Measurements from ENCODE around the gene COL26A1.
"Not testable (repeated sequence)": the region's sequence is repeated elsewhere in the genome, so short reads cannot be mapped to it uniquely, and the experiment has no call there.

Gene COL26A1

DNA sequence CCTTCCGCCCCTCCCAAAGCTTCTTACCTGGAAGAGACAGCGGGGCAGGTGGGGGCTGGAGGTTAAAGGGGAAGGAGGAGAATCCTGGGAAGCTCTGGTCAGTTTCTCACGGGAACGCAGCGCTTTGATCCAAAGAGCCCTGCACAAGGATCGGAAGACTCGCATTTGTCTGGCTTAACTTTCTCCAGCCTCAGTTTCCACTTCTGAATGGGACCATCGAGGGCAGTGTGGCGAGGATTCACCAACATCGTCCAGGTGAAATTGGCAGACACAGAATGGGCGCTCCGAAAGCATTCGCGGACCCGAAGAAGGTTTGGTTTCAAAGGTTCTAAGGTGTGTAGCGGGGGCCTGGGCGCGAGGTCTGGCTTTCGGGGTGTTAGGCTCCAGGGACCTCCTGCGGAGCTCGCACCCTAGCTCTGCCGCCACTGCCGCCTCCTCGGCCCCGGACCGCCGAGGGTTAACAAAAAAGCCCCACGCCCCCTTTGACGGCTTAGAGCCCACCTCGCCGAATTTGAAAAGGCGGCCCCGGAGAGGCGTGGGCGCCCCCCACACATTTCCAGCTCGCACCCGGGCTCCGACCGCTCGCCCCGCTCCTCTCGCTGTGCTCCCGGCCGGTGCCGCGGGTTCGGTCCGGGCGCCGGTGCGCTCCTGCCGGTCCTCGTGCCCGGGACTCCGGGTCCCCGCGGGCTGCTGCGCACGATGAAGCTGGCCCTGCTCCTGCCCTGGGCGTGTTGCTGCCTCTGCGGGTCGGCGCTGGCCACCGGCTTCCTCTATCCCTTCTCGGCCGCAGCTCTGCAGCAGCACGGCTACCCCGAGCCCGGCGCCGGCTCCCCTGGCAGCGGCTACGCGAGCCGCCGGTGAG is at the start of gene COL26A1:
Gene COL26A1, plus strand, starts transcription at position 542 of the 862 bp plus-strand sequence. Its CDS starts 158 bp downstream, at position 700.
- DNase-seq = no peak

DNA sequence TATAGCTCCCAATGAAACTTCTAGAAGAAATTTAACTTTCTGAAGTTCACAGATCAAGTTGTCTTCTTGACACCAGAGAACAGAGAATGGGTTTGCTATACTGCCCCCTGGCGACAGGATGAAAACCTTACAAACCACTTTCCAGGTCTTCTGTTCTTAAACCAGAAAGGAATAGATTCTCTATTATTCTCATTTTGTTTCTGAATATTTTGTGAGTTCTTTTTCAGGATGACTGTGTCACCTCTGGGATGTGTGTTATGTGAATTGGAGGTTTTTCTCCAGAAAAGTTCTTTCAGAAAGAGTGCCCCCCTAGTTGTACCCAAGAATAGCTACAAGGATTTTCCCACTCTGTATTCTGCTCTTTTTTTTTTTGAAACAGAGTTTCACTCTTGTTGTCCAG is 47.3 kb upstream of the COL26A1 start:
- DNase-seq = no peak

DNA sequence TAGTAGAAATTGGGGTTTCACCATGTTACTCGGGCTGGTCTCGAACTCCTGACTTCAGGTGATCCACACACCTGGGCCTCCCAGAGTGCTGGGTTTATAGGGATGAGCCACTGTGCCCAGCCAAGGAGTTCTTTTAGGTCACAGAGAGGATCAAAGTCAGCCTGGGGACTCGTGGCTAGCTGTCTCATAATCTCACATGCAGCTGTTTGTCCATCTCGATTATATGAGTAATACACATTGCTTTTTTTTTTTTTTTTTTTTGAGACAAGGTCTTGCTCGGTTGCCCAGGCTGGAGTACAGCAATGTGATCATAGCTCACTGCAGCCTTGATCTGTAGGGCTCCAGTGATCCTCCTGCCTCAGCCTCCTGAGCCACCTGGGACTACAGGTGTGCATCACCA is 43.3 kb upstream of the COL26A1 start:
- DNase-seq = no peak

DNA sequence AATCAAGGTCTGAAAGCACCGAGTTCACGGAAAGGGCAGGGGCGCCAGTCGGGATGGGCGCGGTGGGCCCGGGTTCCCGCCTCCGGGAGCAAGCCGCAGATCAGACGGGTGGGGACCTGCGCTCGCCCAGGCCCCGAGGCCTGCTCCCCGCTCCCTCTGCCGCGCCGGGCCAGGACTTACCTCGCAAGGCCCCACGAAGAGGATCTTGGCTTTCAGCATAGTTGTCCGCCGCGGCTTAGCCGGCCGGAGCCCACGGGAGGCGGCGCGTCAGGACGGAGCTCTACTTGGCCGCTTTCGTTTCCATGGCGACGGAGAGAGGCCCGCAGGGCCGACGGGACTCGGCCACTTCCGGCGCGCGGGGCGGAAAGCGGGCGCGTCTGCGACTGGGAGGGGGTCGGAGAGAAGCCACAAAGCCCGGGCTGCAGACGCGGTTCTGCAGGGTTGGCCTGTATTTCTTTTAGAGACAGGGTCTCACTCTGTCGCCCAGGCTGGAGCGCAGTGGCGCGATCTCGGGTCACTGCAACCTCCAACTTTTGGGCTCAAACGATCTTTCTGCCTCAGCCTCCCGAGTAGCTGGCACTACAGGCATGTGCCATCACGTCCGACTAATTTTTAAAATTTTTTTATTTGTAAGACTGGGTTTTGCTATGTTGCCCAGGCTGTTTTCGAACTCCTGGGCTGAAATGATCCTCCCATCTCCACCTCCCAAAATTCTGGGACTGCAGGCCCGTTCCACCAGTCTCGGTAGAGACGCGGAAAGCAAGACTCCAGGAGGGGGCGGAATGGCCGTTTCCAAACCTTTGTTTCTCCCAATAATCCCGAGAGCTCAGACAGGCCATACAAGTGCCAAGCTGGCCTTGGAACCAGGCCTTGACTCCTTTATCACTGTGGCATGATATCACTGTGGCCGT is 40.9 kb upstream of the COL26A1 start, which contains the start of gene IFT22:
Gene IFT22, minus strand, starts transcription at position 322 of the 911 bp plus-strand sequence. Its CDS starts 103 bp downstream, at position 219.
- DNase-seq = peak; percentile 95

DNA sequence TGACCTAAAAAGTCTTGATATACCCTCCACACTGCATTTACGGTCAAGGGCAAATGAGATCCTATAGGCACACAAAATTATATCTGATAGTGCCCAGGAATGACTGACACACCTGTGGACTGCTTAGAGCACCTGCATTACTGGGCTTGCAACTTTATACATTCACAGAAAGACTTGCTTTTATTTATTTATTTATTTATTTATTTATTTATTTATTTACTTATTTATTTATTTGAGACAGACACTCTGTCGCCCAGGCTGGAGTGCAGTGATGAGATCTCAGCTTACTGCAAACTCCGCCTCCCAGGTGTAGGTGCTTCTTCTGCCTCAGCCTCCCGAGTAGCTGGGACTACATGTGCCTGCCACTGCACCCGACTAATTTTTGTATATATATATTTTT is 34.5 kb upstream of the COL26A1 start:
- DNase-seq = no peak

DNA sequence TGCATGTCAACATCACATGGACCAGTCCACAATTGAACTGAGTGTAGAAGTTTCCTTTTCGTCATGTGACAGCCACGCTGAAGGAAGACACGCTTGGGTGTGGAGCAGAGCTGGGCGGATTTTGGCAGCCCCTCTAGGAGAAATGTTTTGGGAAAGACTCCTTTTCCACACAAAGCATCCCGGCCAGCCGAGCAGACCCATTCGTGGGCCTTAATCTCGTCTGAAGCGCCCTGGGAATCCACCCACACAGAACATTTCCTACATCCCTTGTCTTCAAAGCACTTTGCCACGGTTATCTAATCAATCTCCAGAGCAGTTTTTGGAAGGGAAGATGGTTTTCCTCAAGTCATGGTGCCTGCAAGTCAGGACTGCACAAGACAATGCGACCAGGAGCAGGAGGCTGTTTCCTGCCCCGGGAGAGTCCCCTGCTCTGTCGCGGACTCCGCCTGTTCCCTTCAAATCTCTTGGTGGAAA is 32.6 kb upstream of the COL26A1 start:
- no peak for DNase-seq

DNA sequence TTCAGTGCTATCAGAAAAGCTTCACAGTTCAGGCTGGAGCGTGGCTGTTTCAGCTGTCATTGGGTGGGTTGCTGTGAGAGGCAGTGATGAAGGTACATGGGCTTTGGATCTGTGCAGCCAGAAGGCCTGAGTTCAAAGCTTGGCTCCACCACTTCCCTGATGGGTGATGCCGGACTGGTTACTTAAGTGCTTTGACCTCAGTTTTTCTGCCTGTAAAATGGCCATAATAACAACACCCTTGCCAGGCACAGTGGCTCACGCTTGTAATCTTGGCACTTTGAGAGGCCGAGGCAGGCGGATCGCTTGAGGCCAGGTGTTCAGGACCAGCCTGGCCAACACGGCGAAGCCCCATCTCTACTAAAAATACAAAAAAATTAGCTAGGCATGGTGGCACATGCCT is 30.6 kb upstream of the COL26A1 start:
- DNase-seq = no peak

DNA sequence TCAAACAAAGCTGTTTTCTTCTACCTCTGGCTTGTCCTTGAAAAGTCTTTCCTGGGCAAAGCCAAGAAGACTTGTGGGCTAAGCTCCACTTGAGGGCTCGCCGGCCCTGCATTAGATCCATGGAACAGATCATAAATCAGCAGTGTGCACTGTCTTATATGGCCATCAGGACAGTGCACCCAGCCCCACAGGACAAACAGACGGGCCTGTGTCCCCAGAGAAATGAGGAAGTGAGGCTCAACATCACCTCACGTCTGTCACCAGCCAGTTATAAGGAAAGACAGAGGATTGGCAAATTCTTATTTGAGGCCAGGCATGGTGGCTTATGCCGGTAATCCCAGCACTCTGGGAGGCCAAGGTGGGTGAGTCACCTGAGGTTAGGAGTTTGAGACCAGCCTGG is 28.8 kb upstream of the COL26A1 start:
- no peak for DNase-seq

DNA sequence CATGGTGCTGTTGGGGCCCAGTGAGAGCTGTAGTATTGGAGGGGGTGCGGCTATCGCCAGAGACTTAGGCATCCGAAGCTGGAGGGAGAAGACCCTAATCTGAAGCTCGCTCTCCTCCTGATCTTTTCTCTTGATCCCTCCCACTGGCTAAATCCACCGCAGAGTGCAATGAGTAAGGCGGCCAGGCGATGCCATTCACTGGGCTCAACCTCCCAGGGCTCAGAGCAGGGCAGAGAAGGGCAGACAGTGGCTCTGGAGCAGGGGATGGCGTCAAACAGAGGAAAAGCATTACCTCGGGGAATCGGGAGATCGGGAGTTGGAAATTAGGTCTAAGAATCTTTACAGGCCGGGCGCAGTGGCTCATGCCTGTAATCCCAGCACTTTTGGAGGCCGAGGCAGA is 22.3 kb upstream of the COL26A1 start:
- no peak for DNase-seq

DNA sequence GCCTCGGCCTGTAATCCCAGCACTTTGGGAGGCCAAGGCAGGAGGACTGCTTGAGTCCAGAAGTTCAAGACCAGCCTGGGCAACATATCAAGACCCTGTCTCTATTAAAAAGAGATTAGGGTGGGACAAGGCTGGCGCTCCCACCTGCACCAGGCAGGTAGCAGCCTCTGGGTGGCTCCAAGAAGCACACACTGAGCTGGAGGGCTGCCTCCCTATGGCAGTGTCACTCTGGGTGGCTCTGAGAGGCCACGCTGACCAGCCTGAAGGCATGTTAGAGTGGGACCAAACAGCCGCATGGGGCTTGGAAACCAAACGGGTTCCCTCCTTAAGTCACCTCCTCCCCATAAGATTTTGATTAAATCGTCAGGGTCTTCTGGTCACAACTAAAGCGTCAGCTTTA is 19.8 kb upstream of the COL26A1 start:
- no peak for DNase-seq

DNA sequence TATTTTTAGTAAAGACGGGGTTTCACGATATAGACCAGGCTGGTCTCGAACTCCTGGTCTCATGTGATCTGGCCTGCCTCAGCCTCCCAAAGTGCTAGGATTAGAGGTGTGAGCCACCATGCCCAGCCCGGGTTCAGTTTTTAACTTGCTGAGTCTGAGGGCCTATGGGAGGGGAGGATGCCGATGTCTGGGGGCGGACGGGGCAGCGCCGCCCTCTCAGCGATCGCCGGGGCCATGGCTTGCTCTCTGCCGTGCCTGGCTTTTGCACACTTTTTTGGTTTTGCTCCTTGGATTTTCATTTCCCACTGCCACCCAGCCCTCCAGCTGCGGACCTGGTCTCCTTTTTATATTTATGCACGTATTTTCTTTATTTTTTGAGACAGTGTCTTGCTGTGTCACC is 15.2 kb upstream of the COL26A1 start:
- DNase-seq = no peak

DNA sequence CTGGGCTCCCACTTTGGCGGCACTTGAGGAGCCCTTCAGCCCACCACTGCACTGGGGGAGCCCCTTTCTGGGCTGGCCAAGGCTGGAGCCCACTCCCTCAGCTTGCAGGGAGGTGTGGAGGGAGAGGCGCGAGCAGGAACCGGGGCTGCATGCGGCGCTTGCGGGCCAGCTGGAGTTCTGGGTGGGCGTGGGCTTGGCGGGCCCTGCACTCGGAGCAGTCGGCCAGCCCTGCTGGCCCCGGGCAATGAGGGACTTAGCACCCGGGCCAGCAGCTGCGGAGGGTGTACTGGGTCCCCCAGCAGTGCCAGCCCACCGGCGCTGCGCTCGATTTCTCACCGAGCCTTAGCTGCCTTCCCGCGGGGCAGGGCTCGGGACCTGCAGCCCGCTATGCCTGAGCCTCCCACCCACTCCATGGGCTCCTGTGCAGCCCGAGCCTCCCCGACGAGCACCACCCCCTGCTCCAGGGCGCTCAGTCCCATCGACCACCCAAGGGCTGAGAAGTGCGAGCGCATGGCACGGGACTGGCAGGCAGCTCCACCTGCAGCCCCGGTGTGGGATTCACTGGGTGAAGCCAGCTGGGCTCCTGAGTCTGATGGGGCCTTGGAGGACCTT is 14.1 kb upstream of the COL26A1 start:
- DNase-seq = not testable (repeated sequence)

DNA sequence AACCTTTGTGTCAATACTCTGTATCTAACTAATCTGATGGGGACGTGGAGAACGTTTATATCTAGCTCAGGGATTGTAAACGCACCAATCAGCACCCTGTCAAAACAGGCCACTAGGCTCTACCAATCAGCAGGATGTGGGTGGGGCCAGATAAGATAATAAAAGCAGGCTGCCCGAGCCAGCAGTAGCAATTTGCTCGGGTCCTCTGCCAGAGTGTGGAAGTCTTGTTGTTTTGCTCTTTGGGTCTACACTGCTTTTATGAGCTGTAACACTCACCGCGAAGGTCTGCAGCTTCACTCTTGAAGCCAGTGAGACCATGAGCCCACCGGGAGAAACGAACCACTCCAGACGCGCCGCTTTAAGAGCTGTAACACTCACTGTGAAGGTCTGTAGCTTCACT is 13.4 kb upstream of the COL26A1 start:
- not testable (repeated sequence) for DNase-seq

DNA sequence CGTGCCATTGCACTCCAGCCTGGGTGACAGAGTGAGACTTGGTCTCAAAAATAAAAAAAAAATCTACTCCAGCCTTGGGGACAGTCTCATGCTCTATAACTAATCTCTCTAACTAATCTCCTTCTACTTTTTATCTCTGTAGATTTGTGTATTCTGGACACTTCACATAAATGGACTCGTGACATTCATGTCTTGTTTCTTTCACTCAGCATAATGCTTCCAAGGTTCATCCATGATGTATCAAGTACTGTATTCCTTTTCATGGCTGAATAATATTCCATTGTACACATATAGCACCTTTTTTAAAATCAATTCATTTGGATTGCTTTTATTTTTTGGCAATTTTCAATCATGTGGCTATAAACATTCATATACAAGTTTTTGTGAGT is 9.8 kb upstream of the COL26A1 start:
- no peak for DNase-seq

DNA sequence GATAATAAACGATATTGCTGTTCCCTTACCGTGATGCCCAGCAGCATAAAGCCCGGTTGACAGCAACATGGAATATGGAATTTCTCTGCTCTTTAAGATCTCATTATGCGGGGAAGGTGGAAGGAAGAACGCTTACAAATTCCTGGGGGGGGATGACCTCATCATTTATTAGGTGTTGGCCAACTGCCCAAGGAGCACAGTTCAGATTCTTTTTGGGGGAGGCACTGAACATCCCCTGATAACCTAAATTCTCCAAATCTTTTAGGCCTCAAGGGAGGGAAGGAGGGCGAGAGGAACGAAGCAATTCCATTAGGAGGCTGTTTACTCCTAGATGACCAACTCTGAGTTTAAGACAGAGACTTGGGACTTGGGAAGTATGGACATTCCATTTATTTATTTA is 5.2 kb upstream of the COL26A1 start:
- DNase-seq = no peak

DNA sequence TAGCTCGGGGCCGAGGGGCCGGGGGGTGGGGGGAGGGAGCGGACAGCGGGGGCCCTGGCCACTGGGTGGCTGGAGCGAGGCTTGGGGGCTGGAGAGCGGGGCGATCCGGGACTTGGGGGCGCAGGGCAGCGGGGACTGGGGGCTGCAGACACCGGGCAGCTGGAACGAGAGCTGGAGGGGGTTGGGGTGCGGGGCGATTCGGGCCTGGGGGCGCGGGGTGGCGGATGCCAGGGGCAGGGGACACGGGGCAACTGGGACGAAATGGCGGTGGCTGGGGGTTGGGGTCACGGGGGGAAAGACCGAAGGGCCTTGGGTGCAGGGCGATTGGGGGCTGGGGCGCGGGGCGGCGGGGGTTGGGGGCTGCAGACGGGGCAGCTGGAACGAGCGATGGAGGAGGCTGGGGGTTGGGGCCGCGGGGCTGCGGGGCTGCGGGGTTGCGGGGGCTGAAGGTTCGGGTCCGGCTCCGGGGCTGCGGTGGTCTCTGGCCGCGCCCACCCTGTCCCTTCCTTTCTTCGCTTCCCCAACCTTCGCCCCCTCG is 590 bp downstream of the COL26A1 start:
- DNase-seq = no peak

DNA sequence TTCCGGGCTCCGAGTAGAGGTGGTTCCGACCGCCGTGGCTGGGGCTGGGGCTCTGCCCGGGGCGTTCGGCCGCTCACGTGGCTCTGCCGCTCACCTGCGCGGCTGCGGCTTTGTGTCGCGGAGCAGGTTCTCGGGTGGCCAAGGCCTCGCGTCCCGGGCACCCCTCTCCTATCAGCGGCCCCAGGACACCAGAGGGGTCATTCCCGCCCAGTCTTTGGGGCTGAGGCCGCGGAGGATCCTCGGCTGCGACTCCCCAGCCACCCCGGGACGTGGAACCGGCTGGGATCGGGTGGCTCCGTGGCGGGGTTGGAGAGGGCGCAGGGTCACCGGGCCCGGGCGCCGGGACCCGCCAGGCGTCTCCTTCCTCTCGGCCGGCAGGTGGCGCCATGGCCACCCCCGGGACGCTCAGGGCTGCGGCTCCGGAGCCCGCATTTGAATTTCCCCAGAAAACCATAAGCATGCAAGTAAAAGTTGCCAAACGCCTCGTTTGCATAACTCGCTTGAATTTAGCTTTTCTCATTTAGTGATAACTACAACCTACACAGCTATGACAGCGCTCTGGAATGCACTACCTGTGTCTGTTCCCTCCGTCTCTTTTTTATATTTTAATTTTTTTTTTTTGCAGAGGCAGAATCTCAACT is 1.2 kb downstream of the COL26A1 start:
- DNase-seq = no peak

DNA sequence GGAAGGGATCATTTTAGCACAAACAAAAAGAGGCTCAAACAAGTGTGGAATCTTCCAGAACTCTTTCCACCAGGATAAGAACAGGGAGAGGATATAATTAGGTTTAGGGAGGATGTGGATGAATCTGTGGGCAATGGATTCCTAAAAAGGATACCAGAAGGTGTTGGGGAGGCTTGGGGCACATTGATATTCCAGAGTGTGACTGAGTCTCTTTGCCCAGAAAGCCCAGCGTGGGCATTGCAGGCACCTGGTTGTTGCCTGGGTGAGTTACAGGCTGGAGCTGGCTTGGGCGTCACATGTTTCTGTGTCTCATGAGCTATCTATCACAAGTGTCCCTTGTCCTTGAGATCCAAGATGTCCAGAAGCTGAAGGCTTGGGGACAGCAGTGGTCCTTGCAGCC is 3.3 kb downstream of the COL26A1 start:
- DNase-seq = no peak

DNA sequence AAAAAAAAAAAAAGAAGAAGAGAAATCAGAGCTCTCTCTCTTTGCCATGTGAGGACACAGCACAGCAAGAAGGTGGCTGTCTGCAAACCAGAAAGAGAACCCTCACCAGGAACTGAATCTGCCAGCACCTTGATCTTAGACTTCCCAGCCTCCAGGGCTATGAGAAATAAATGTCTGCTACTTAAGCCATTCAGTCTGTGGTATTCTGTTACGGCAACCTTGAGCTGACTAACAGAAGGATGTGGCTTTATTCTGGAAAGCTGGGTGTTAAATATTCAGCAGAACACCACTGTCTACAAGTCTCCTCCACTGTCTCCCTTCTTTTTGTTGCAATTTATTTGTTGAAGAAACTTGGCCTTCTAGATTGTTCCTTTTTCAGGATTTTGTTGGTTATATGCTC is 5.0 kb downstream of the COL26A1 start:
- no peak for DNase-seq

DNA sequence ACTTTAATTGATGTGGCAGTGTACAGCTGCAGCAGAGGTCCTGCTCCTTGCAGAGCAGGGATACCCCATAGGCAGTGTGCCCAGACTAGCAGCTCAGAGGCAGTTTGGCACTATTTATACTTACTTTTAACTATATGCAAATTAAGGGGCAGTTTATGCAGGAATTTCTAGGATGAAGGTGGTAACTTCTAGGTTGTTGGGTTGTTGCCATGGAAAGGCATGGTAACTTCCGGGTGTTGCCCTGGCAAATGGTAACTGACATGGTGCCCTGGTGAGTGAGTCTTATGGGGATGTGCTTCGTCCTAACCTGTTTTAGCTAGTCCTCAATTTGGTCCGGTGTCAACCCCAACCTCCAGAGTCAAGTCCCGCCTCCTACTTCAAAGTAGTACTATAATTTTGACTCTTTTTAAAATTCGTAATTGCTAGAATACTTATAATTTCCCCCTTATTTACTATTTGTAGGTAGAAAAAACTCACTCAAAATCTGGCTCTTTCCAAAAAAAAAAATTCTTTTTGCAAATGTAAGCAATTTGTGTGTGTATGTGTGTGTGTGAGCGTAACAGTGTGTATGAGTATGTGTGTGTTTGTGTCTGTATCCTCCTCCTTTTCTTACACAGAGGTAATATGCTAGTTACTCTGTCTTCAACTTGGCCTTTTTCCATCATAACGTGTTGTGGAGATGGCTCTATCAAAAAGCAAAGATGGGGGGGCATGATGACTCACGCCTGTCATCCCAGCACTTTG is 5.9 kb downstream of the COL26A1 start:
- no peak for DNase-seq

DNA sequence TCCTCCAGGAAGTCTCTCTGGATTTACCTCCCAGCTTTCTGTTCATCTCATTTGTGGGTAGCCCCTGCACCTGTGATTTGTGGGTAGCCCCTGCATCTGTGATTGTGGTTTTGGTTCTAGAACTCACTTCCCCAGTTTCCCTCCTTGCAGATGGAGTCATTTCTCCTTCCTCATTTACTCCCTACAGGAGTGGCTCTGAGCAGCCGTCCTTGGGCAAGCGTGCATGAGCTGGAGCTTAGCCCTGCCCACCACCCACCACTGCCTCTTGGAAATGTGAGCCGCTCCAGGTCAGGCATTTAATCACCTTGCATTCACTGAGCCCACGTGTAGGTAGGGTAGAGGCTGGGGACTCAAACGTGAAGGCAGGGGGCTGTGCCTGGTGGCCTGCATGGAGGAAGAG is 8.2 kb downstream of the COL26A1 start:
- DNase-seq = no peak
